GM04504 (cell line): ENCODE data around the gene SLC19A2.
"Not testable (repeated sequence)": the region's sequence is repeated elsewhere in the genome, so short reads cannot be mapped to it uniquely, and the experiment has no call there.

Source experiments
- DNase-seq: peaks from one replicate; pipeline ENCODE4 v3.0.0-alpha.2; 2012; ENCODE audit warnings: low read depth

SLC19A2 gene

GRCh38 chr1:169509354-169509753, 23.6 kb upstream of the SLC19A2 start:
- DNase-seq = no peak

GRCh38 chr1:169508432-169509338, 22.9 kb upstream of the SLC19A2 start:
- DNase-seq = no peak

DNA sequence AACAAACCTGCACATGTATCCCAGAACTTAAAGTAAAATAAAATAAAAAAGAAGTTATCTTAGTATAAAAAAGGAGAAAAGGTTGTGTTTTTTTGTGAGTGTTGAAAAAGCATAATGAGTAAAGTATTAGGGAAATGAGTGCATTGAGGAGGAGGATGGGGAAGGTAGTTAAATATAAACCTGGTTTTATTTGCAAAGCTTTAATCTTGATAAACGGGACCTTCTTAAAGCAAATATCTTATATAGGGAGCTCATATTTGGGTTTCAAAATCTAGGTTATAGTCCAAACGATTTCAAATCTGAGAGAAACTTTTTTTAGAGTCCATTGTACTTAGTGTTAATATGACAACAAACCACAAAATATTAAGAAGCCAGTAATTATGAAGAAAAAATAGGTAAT, 21.7 kb upstream of the SLC19A2 start:
- no peak for DNase-seq

- not testable (repeated sequence) for DNase-seq
Observed at GRCh38 chr1:169503601-169504000, 17.9 kb upstream of the SLC19A2 start.

GRCh38 chr1:169499807-169500206, 14.1 kb upstream of the SLC19A2 start:
- no peak for DNase-seq

- DNase-seq = no peak
Observed at GRCh38 chr1:169497317-169497716, 11.6 kb upstream of the SLC19A2 start.

DNA sequence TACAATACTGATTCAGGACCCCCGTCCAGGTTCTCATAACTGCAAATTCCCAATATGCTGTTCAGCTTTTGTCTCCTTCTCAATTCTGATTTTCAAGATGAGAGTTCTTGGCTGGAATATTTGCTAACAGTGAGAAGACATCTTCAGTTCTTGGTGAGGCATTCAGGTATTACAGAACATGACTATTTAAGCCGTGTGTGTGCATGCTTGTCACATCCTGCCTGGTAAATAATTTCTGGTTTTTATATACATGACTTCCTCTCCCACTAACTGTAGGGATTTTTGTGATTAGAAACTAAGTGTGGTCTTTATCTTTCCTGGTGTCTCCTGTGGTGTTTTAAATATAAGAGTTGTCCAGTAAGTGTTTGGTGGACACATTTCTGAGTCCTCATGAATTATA, 10.2 kb upstream of the SLC19A2 start:
- DNase-seq = no peak

GRCh38 chr1:169495046-169495775, 9.5 kb upstream of the SLC19A2 start:
- no peak for DNase-seq

DNA sequence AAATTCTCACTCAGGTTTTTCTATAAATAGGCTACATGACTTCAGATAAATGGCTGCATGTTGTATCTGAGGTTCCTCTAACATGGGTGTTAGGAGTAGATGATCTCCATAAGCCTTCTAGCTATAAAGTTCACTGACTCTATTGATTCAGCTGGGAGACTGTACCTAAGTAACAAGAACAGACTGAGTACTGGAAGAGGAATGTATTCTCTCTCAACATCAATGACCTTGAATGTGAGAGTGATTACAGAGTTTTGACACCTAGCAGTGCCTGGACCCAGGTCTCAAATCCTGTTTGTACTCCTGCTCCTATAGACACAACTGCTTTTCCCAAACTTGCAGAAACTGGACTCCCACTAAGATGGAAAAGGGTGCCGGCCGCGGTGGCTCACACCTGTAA, 8.6 kb upstream of the SLC19A2 start:
- no peak for DNase-seq

GRCh38 chr1:169493251-169493650, 7.5 kb upstream of the SLC19A2 start:
- no peak for DNase-seq

- no peak for DNase-seq
Observed at GRCh38 chr1:169491845-169492281, 6.1 kb upstream of the SLC19A2 start.

DNA sequence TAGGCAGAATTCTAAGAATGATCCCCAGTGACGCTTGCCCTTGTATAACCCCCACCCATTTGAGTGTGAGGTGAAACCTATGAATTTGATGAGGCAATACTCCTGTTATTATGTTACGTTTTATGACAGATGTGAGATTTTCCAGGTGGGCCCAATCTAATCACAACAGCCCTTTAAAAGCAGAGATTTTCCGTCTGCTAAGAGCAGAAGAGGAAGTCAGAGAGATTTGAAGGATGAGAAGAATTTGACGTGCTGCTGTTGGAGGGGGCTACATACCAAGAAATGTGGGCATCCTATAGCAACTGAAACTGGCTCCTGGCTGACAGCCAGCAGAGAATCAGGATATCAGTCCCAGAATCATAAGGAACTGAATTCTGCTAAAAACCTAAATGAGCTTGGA, 2.4 kb upstream of the SLC19A2 start:
- DNase-seq = no peak

GRCh38 chr1:169487561-169487960, 1.8 kb upstream of the SLC19A2 start:
- no peak for DNase-seq

DNA sequence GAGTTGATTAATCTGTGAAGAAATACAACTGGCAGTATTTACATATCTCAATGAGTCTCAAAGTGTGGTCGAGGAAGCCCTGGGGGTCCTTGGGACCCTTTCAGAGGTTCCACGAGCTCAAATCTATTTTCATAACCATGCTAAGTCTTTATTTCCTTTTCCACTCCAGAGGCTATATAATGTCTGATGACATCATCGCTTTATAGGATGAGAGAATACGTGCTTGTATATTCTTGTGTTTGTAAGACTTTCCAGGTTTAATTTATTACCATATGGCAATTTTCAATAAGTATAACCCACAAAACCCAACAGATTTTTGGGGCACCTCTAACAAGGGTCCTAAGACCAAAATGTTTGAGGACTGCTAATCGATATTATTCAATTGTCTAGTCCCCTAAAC, 1.4 kb upstream of the SLC19A2 start:
- DNase-seq = no peak

DNA sequence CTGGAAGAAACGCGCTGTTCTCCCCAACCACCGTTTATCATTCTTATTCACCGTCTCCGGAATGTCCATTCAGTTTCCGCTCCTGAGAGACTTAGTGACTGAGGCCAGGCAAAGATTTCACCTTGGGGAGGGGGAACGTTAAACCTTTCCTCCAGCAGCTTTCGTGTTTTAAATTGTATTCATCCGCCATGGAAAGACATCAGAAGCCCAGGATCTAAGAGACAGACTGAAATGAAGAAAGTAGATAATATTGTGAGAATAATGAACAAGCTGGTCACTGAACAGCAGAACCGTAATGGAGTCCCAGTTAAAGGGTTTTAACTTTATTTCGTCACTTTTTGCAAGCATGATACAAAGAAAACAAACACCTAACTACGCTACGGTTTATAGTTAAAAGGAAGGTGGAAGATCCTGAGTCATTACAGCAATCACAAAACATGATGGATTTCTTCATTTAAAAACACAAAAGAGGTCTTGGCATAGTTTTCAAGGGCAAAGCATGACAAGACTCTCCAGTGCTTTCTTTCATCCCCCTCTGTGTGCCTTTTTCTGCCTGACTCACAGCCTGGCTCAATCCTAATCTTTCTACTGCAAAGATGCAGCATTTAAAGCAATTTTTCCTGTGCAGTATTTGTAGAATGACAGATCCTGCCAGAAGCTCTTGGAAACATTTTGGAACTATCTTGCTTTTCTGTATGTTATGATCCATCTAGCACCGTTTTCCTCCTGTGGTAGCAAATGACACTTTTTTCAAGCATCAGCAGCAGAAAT, 722 bp upstream of the SLC19A2 start:
- DNase-seq = peak; percentile 15

DNA sequence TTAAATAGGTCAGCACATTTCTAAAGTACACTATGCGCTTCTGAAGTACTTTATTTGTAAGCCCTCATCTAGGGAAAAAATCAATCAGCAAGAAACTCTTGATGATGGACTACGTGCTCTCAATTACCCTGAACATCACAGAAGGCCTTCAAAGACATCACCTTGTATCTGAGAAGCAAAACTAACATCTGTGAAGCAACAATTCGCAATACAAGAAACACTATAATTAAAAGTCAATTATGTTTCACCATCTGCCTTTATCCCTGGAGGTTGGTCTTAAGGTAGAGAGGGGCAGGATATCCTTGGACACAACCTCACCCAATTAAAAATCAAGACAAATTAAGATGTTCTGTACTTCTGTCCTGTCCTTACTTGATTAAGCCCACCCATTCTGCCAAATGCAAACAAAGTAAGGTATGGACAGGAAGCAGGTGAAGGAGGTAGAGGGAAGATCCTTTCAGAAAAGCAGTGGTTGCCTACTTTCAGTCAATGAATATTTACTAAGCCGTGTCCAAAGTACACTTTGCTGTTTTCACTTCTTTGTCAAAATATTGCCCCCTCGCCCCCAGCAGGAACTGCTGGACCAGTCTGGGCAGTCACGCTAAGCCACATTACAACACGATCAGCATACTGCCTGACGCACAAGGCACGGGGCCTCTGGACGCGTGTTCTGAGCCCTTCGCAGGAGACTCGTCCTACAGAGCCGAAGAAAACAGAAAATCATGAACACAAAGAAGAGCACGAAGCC, 887 bp downstream of the SLC19A2 start:
- peak; percentile 28 for DNase-seq

GRCh38 chr1:169484101-169484500, 1.6 kb downstream of the SLC19A2 start:
- DNase-seq = no peak

GRCh38 chr1:169483500-169483966, 2.2 kb downstream of the SLC19A2 start:
- DNase-seq = no peak

DNA sequence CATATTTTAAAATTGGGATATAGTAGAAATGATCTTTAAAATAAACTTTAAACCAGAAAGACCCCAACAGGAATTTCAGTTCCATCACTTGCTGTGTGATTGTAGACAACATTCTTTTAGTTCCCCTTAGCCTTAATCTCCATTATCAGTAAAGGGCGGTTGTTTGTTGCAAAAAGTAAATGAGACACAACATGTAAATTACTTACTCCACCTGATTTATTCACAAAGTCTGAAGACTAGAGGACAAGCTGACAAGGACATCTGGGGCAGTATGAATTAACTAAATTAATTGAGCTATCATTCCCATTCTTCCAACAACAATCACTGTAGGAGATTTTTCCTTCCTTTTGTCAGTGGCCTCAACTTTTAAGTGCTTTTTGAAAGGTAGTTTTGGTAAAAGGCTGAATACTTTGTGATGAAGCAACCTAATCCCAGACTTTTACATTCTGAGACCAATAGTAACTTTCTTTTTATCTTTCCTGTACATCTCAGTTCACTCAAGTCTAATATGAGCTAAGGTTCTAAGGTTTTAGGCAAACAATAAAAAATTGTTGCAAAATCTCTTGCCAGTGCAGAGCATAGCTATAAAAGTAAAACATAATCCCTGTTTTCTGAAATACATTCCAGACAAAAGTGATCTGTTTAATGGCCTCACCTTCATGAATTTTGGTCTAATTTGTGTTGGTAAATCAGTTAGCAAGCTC, 6.2 kb downstream of the SLC19A2 start:
- DNase-seq = no peak

GRCh38 chr1:169478094-169478672, 7.6 kb downstream of the SLC19A2 start:
- no peak for DNase-seq
